ENCODE measurements around the gene ARHGAP30.
"Not testable (repeated sequence)": the region's sequence is repeated elsewhere in the genome, so short reads cannot be mapped to it uniquely, and the experiment has no call there.

ARHGAP30 gene

GRCh38 chr1:161069241-161069640 lies 450 bp downstream of the ARHGAP30 start:
- no peak for DNase-seq (ENCODE audit: low read depth in 2 of 2)

- DNase-seq (ENCODE audit: low read depth in 2 of 2): peak; percentile 54 to 55
These were observed 1.1 kb downstream of the ARHGAP30 start for GRCh38 chr1:161068306-161069234.

- DNase-seq (ENCODE audit: low read depth in 2 of 2): no peak
These were observed 3.0 kb downstream of the ARHGAP30 start for GRCh38 chr1:161066694-161067093.

GRCh38 chr1:161065681-161066080 lies 4.0 kb downstream of the ARHGAP30 start:
- DNase-seq (ENCODE audit: low read depth in 2 of 2): not testable (repeated sequence)

GRCh38 chr1:161063936-161064335 lies 5.8 kb downstream of the ARHGAP30 start:
- not testable (repeated sequence) for DNase-seq (ENCODE audit: low read depth in 2 of 2)

GRCh38 chr1:161061419-161061818 lies 8.3 kb downstream of the ARHGAP30 start:
- DNase-seq (ENCODE audit: low read depth in 2 of 2): no peak

GRCh38 chr1:161059293-161059692 lies 10.4 kb downstream of the ARHGAP30 start:
- DNase-seq (ENCODE audit: low read depth in 2 of 2): no peak

GRCh38 chr1:161054805-161055204 lies 14.9 kb downstream of the ARHGAP30 start:
- DNase-seq (ENCODE audit: low read depth in 2 of 2): no peak

- no peak for DNase-seq (ENCODE audit: low read depth in 2 of 2)
These were observed 15.5 kb downstream of the ARHGAP30 start for GRCh38 chr1:161054232-161054631.

- DNase-seq (ENCODE audit: low read depth in 2 of 2): no peak
These were observed 16.8 kb downstream of the ARHGAP30 start for GRCh38 chr1:161052899-161053298.

GRCh38 chr1:161051219-161051618 lies 18.5 kb downstream of the ARHGAP30 start:
- DNase-seq (ENCODE audit: low read depth in 2 of 2): no peak

- no peak for DNase-seq (ENCODE audit: low read depth in 2 of 2)
These were observed 20.6 kb downstream of the ARHGAP30 start for GRCh38 chr1:161048949-161049722.

- no peak for DNase-seq (ENCODE audit: low read depth in 2 of 2)
These were observed 22.0 kb downstream of the ARHGAP30 start for GRCh38 chr1:161047436-161048420.

GRCh38 chr1:161046605-161047228 lies 23.0 kb downstream of the ARHGAP30 start:
- DNase-seq (ENCODE audit: low read depth in 2 of 2): no peak

GRCh38 chr1:161045736-161046604 lies 23.7 kb downstream of the ARHGAP30 start, which contains the start of gene USF1:
Gene USF1, minus strand, starts transcription at chr1:161045977. Its CDS starts 2,702 bp downstream, at chr1:161043275.
- DNase-seq (ENCODE audit: low read depth in 2 of 2): peak; percentile 79

GRCh38 chr1:161044908-161045735 lies 24.6 kb downstream of the ARHGAP30 start:
- DNase-seq (ENCODE audit: low read depth in 2 of 2): no peak

GRCh38 chr1:161044535-161044907 lies 25.2 kb downstream of the ARHGAP30 start:
- no peak for DNase-seq (ENCODE audit: low read depth in 2 of 2)

GRCh38 chr1:161039546-161039945 lies 30.1 kb downstream of the ARHGAP30 start:
- DNase-seq (ENCODE audit: low read depth in 2 of 2): no peak

GRCh38 chr1:161039154-161039545 lies 30.5 kb downstream of the ARHGAP30 start:
- no peak for DNase-seq (ENCODE audit: low read depth in 2 of 2)

Data from stimulated activated CD4-positive, alpha-beta T cell treated with anti-CD3 and anti-CD28 coated beads, Interleukin-1b, Interleukin-23, amount 100 ng/mL, for 1 hour (primary cell).